Psoas muscle (tissue), 8 donors: Measurements from ENCODE around the gene ASPSCR1. TPM values are rescaled to one million over a fixed set of nuclear protein-coding genes. Genes with fewer than 3 reads are reported as not detected.

ENCODE experiments used
- ATAC-seq, 4 donors: fragments of 200-7000 bp; cut with Tn5 transposase; one replicate each; pipeline ENCODE4 v1.9.1; 2020; ENCODE audit warnings: moderate library complexity in 3 of 4, mild to moderate bottlenecking in 2 of 4
- DNase-seq, 2 donors: peaks; one replicate each; pipeline ENCODE4 v3.0.0-alpha.2; 2020
- H3K27ac ChIP-seq: fragments of 200-600 bp; one replicate; pipeline ENCODE4 v1.8.0; 2022
- H3K27me3 ChIP-seq, 3 donors: fragments of 200-600 bp in 1 of 3; one replicate each; pipeline versions ENCODE4 v1.6.1 to v1.8.0; 2013 to 2022; ENCODE audit warnings: low read length in 2 of 3, mild to moderate bottlenecking in 2 of 3, moderate library complexity in 1 of 3; ENCODE audit not compliant: insufficient read depth in 3 of 3
- H3K36me3 ChIP-seq, 2 donors: fragments of 200-600 bp in 1 of 2; one replicate each; pipeline versions ENCODE4 v1.6.1 to v1.8.0; 2013 to 2022; ENCODE audit warnings: low read depth in 1 of 2, mild to moderate bottlenecking in 1 of 2, moderate library complexity in 1 of 2; ENCODE audit not compliant: insufficient read depth in 1 of 2
- H3K4me1 ChIP-seq: fragments of 200-600 bp; one replicate; pipeline ENCODE4 v1.8.0; 2022
- H3K4me3 ChIP-seq: fragments of 200-600 bp; one replicate; pipeline ENCODE4 v1.8.0; 2022; ENCODE audit warnings: mild to moderate bottlenecking
- H3K9me3 ChIP-seq: fragments of 200-600 bp; one replicate; pipeline ENCODE4 v1.8.0; 2022
- WGBS, 3 donors: extraction: QIAGEN DNeasy Blood & Tissue Kit; methylation state at CpG; one replicate each; pipeline versions ENCODE4 v1.1.6 to v1.1.7; 2013; 5-methylcytosine and 5-hydroxymethylcytosine counted together
- intact Hi-C, 2 donors: fragments of 100-400 bp; cut with DNase I; formaldehyde crosslinking; loops; one replicate each; pipeline versions ENCODE4 v1.11.0 to v1.14.2; 2022
- polyA plus RNA-seq, 3 donors: library from polyadenylated mRNA; stranded (reverse); fragments of 200-250 nt; gene quantifications; one replicate each; pipeline ENCODE4 v1.2.3, GENCODE V29; 2013
- total RNA-seq, 4 donors: library from RNA; stranded (reverse); fragmentation: NEBNext Ultra II Directional in 2 of 4; extraction: Animal tissue kit (Norgen Biotek cat#: 25700) in 2 of 4; gene quantifications; one replicate each; pipeline versions ENCODE4 v1.2.1 to v1.2.4, GENCODE V29; 2021 to 2023
- TF ChIP-seq, protein P1 (sequence below): fragments of 200-600 bp; IDR thresholded peaks from one replicate; pipeline ENCODE4 v1.8.0; 2022; ENCODE audit warnings: antibody characterized with exemption
- donor health status: healthy with polysubstance abuse.
- donor health status: DM: no; HTN: no; CAD: no; lungs with moderate emphysema.
- donor health status: Bipolar disorder and iron deficiency.
- donor health status: healthy.
- donor health status: DM: yes; HTN: yes; CAD: no.
- donor health status: DM: no; HTN: no; CAD: no.
- donor health status: DM: no; HTN: no; CAD: no.
- donor health status: DM: yes; HTN: yes; CAD: no.

Gene ASPSCR1
- total and polyA plus RNA-seq, 7 donors = 27.7 to 37.4 (median 33.0) TPM

DNA sequence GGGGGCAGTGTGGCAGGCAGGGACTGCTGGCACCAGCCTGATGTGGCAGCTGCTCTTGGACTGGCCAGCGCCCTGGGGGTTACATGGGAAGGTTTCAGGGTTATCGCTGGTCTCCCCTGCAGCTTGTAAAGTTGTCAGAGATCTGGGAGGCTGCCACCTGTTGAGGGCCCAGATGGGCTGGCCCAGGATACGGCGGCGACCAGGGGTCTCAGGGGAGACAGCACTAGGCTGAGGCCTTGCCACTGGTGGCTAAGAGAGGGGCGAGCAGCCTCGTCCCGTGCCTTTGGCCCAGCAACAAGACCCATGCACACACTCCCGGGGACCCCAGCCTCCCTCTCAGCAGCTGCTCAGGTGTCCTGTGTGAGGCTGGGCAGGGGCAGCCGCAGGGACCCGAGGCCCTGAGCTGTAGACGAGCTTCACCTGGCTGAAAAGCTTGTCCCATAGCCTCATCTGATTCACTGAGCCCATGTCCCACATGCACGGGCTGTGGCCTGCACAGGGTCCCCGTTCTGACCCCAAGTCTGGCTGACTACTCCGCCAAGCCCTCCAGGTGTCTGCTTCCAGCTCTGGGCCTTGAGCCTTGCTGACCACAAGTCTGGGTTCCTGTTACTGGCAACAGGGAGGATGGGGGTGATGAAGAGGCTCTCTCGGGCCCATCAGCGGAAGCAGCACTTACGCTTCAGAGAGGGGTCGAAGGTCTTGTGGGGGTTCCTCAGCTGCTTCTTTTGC is 82.0 kb downstream of the ASPSCR1 start:
- no peak overlapping the region for H3K4me3 ChIP-seq
- H3K4me1 ChIP-seq = peaks cover 4% of the 10 kb centered on the region
- DNase-seq = peak in 1 of 2 donors; percentile 45
- intact Hi-C loops = no loop called here
- TF ChIP-seq, protein P1, sequence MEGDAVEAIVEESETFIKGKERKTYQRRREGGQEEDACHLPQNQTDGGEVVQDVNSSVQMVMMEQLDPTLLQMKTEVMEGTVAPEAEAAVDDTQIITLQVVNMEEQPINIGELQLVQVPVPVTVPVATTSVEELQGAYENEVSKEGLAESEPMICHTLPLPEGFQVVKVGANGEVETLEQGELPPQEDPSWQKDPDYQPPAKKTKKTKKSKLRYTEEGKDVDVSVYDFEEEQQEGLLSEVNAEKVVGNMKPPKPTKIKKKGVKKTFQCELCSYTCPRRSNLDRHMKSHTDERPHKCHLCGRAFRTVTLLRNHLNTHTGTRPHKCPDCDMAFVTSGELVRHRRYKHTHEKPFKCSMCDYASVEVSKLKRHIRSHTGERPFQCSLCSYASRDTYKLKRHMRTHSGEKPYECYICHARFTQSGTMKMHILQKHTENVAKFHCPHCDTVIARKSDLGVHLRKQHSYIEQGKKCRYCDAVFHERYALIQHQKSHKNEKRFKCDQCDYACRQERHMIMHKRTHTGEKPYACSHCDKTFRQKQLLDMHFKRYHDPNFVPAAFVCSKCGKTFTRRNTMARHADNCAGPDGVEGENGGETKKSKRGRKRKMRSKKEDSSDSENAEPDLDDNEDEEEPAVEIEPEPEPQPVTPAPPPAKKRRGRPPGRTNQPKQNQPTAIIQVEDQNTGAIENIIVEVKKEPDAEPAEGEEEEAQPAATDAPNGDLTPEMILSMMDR = no peak
- no peak for ATAC-seq
- no peaks in the 10 kb centered on the region for H3K27me3 ChIP-seq
- peaks cover 10 to 98% of the 10 kb centered on the region in 2 donors for H3K36me3 ChIP-seq
- 53 to 61% (median 53%) methylated on average over 19 of the region's 19 CpGs for WGBS, 3 donors
- no peaks in the 10 kb centered on the region for H3K9me3 ChIP-seq
- no peak overlapping the region for H3K27ac ChIP-seq

DNA sequence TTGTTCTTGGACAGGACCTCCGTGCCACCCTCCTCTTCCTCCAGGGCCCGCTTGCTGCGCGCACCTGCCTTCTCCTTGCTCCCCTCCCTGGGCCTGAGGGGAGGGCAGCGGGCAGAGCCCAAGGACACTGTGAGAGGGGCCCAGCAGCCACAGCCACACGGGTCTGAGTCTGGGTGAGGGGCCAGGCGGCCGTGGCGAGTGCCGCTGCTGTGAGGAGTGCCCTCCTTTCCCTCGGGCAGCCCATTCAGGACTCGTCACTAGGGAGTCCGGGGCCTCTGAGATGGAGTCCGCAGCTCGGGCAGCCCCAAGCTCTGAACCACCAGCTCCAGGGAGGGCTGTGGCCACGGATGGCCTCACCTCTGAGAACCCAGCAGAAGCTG is 82.6 kb downstream of the ASPSCR1 start:
- Histone ChIP-seq H3K9me3 (no peaks in the 10 kb centered on the region), H3K27ac (no peak overlapping the region), H3K4me1 (peaks cover 9% of the 10 kb centered on the region), H3K4me3 (no peak overlapping the region), H3K36me3 (peaks cover 10 to 92% of the 10 kb centered on the region in 2 donors), H3K27me3 (no peaks in the 10 kb centered on the region)
- DNase-seq (peak in 1 of 2 donors; percentile 43), ATAC-seq (no peak)
- WGBS, 3 donors = 75 to 88% (median 77%) methylated on average over 16 of the region's 16 CpGs
- intact Hi-C loops = no loop called here
- TF ChIP-seq, protein P1 = no peak

DNA sequence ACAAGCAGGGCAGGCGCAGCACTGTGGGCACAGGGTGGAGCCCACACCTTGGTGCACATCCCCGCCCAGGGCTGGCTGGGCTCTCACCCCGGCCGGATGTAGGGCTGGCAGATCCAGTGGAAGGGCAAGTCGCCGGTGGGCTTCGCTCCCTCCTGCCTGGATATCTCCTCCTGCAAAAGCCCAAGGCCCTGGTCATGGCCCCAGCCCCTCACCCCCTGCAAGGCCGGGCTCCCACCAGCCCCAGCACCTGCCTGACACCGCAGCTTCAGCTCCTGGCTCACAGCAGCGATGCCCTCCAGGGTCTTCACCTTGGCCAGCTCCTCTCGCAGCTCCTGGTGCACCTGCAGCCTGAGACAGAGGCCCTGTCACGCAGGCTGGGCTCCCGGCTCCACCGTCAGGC is 83.2 kb downstream of the ASPSCR1 start:
- DNase-seq (peak; percentile 13 to 45), ATAC-seq (no peak)
- no peak overlapping the region for H3K27ac ChIP-seq
- 84 to 85% (median 85%) methylated on average over 14 of the region's 14 CpGs for WGBS, 3 donors
- H3K36me3 ChIP-seq = peaks cover 10 to 86% of the 10 kb centered on the region in 2 donors
- intact Hi-C loops = no loop called here
- no peaks in the 10 kb centered on the region for H3K27me3 ChIP-seq
- H3K4me3 ChIP-seq = no peak overlapping the region
- peaks cover 9% of the 10 kb centered on the region for H3K4me1 ChIP-seq
- TF ChIP-seq, protein P1 = no peak
- H3K9me3 ChIP-seq = no peaks in the 10 kb centered on the region

DNA sequence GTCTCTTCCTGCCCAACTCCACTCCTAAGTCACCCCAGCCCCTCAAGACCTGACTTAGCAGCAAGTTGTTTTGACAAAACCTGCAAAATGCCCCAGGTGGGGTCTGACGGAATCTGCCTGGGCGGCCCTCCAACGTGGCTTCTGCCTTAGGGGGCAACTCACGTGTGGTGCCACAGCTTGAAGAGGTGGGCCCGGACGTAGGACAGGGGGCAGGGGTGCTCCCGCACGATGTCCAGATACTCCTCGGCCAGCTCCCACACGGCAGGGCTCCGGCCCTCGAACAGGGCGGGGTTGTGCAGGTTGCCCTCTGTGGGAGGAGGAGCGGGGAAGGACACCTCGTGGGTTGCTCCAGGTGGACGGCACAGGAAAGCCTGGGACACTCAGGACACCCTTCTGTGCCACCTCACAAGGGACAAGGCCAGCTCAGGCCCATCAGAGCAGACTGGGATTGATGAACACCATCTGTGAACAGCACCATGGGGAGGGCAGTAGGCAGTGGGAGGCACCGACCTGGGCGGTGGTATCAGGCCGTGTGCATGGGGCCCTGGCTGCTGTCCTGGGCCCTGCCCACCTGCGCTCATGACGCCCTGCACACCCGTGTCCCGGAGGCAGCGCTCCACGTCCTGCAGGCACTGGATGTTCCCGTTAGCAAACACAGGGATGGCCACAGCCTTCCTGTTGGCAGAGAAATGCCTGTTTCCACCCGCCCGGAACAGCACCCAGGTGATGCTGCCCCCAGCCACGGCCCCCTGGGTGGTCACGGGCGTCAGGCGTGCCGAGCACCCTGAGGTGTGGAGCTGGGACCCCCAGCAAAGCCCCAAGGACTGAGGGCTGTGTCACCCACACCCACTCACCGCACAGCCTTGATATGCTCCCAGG is 83.9 kb downstream of the ASPSCR1 start:
- Histone ChIP-seq H3K9me3 (no peaks in the 10 kb centered on the region), H3K27me3 (no peaks in the 10 kb centered on the region), H3K27ac (no peak overlapping the region), H3K4me3 (no peak overlapping the region), H3K4me1 (peaks cover 9% of the 10 kb centered on the region), H3K36me3 (peaks cover 10 to 79% of the 10 kb centered on the region in 2 donors)
- 84 to 89% (median 85%) methylated on average over 33 to 34 of the region's 34 CpGs for WGBS, 3 donors
- ATAC-seq (no peak), DNase-seq (peak; percentile 7 to 51)
- TF ChIP-seq, protein P1 = no peak
- intact Hi-C loops = no loop called here
